Measurements from ENCODE around the gene PAN3.
A peak's percentile ranks its signal among the peaks of the same experiment; 100 is the strongest.
"Not testable (repeated sequence)": the region's sequence is repeated elsewhere in the genome, so short reads cannot be mapped to it uniquely, and the experiment has no call there.

PAN3 gene, protein sequence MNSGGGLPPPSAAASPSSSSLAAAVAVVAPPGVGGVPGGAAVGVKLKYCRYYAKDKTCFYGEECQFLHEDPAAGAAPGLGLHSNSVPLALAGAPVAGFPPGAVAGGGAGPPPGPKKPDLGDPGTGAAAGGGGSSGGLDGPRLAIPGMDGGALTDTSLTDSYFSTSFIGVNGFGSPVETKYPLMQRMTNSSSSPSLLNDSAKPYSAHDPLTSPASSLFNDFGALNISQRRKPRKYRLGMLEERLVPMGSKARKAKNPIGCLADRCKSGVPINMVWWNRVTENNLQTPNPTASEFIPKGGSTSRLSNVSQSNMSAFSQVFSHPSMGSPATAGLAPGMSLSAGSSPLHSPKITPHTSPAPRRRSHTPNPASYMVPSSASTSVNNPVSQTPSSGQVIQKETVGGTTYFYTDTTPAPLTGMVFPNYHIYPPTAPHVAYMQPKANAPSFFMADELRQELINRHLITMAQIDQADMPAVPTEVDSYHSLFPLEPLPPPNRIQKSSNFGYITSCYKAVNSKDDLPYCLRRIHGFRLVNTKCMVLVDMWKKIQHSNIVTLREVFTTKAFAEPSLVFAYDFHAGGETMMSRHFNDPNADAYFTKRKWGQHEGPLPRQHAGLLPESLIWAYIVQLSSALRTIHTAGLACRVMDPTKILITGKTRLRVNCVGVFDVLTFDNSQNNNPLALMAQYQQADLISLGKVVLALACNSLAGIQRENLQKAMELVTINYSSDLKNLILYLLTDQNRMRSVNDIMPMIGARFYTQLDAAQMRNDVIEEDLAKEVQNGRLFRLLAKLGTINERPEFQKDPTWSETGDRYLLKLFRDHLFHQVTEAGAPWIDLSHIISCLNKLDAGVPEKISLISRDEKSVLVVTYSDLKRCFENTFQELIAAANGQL

GRCh38 chr13:28138012-28138755, at the start of gene PAN3:
TSS of gene PAN3 (plus strand) at chr13:28138545. CDS start at chr13:28138658, 113 bp downstream.
- peak; percentile 80 to 86 for DNase-seq (ENCODE audit: low read depth in 2 of 2)

DNA sequence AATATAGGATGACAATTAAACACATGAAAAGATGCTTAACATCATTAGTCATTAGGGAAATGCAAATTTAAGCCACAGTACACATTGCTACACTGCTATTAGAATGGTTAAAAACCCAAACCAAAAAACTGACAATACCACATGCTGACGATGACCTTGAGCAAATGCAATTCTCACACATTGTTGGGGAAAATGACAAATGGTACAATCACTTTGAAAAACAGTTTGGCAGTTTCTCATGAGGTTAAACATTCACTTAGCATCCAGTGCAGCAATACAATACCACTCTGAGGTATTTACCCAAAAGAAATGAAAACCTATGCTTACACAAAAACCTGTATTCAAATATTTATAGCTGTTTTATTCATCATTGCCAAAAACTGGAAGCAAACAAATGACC, 49.3 kb upstream of the PAN3 start:
- DNase-seq (ENCODE audit: low read depth in 2 of 2), result no peak

GRCh38 chr13:28092431-28092830, 45.9 kb upstream of the PAN3 start:
- DNase-seq (ENCODE audit: low read depth in 2 of 2), result no peak

GRCh38 chr13:28093881-28094280, 44.5 kb upstream of the PAN3 start:
- no peak for DNase-seq (ENCODE audit: low read depth in 2 of 2)

DNA sequence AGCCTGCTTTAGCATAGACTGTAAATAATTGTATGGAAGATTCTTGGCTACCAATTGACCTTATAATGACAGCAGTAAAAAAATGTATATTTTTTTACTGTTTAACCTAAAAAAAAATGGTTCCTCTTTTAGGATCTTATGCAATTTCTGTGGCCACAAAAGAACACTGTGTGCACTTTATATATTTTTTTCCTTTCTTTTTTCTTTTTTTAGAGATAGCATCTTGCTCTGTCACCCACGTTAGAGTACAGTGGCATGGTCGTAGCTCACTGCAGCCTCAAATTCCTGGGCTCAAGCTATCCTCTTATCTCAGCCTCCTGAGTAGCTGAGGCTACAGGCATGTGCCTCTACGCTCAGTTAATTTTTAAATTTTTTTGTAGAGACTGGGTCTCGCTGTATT, 44.0 kb upstream of the PAN3 start:
- no peak for DNase-seq (ENCODE audit: low read depth in 2 of 2)

DNA sequence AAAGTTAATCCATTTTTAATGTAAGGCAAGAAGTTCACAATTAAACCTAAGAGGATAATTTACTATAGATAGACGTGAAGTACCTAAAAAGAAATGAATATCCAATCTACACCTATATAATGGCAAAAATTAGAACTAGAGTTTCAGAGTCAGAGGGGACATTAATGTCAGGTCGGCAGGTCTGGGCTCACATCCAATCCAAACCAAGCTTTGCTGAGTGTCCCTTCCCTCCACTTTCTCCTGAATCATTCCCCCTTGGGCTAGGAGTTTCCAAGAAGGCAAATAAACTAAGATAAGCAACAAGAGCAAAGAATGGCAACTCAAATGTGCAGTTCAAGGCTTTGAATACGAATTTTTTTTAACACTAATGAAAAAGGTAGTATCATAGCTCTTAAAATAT, 40.8 kb upstream of the PAN3 start:
- DNase-seq (ENCODE audit: low read depth in 2 of 2), result no peak

GRCh38 chr13:28099396-28100149, 38.8 kb upstream of the PAN3 start:
- no peak for DNase-seq (ENCODE audit: low read depth in 2 of 2)

DNA sequence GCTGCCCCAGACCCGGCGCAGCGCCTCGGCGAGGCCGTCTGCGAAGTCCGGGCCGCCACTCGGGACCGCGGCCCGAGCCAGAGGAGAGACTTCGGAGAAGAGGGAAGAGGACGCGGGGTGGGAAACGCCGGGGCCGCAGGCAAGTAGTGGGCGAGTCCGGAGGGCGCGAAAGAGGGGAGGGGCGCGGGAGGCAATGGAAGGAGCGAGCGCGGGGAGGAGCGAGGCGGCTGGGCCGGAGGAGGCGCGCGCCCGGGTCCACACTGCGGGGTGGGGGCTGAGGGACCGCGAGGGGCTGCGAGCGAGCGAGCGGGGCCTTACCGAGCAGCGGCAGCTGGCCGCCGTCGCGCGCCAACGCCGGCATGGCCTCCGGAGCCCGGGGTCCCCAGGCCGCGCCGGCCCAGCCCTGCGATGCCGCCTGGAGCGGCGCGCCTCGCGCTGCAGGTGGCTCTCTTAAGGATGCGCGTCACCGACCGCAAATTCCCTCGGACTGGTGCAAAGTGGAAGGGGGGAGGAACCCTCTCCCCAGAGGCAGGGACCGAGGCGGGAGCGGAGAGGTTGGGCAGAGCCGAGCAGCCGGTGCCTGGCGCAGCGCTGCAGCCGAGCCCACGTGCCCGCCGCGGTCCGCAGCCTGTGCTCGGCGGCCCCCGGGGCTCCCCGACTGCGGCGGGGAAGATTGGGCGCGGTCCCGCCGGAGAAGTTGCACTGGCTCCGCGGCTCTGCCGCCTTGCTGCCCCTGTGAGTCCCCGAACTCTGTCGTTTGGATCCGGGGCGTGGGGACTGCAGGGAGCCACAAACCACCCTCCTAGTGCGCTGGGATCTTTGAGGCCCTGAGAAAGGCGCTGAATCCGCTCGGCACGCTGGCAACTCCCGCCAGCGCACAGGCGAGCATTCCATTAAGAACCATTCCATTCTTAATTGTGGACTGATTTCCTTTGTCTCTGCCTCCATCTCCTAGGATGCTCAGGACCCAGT, 37.9 kb upstream of the PAN3 start, which contains the start of gene FLT3:
Gene FLT3 (minus strand): TSS at position 427 of the 972 bp plus-strand sequence. CDS start 66 bp downstream, at position 361.
- no peak for DNase-seq (ENCODE audit: low read depth in 2 of 2)

DNA sequence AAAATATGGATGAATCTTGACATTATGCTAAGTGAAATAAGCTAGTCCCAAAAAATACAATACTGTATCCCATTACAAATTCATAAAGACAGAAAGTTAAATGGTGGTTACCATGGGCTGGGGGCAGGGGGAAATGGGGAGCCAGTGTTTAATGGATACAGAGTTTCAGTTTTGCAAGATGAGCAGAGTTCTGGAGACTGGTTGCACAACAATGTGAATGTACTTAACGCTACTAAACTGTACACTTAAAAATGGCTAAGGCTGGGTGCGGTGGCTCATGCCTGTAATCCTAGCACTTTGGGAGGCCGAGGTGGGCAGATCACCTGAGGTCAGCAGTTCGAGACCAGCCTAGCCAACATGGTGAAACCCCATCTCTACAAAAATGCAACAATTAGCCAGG, 36.5 kb upstream of the PAN3 start:
- not testable (repeated sequence) for DNase-seq (ENCODE audit: low read depth in 2 of 2)

DNA sequence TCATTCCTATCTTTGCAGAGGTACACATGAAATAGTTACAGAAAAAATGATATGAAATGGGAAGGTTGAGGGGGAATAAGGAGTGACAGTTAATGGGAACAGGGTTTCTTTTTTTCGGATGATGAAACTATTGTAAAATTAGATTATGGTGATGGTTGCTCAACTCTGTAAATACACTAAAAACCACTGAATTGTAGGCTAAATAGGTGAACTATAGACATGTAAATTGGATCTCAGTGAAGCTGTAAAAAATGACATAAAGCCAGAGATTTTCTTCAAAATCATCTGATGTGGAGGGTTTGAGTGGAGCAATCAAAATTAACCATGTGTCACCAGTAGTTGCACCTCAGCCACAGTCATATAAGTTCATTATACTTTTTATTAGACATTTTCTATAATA, 31.4 kb upstream of the PAN3 start:
- no peak for DNase-seq (ENCODE audit: low read depth in 2 of 2)

- DNase-seq (ENCODE audit: low read depth in 2 of 2), result no peak
These were observed 27.9 kb upstream of the PAN3 start for GRCh38 chr13:28110414-28110813.

DNA sequence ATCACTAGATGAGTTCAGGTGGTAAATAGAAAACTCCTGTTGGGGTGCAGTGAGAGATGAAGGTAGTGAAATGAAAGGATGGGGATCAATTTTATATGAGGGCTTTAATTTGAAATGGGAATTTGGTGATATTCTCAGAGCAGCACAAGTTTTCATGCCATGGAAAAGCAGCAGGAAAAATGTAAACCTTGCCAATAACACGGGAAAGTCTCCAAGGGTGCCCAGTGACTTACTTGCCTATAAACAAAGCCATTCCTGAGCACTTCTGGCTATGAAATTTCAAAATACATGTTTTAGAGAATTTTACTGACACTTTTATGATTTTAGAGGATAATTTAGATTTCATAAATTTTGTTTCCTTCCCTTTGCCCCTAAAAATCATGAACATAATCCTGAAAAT, 21.6 kb upstream of the PAN3 start:
- no peak for DNase-seq (ENCODE audit: low read depth in 2 of 2)

- no peak for DNase-seq (ENCODE audit: low read depth in 2 of 2)
These were observed 20.5 kb upstream of the PAN3 start for GRCh38 chr13:28117689-28118377.

DNA sequence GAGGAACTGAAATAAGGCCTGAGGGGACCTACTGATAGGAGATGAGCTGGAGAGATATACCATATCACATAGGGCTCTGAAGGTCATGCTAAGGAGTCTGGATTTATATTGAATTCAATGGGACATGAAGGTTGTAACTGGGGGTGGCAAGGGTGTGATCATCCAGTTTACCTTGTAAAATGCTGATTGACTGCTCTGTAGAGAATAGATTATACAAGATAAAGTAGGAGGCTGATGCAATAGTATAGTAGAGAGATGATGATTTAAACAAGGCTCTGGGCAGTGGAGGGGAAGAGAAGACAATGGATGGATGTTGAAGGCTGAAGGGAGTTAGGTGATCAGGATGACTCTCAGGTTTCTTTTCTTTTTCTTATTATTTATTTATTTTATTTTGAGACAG, 18.0 kb upstream of the PAN3 start:
- DNase-seq (ENCODE audit: low read depth in 2 of 2), result no peak

DNA sequence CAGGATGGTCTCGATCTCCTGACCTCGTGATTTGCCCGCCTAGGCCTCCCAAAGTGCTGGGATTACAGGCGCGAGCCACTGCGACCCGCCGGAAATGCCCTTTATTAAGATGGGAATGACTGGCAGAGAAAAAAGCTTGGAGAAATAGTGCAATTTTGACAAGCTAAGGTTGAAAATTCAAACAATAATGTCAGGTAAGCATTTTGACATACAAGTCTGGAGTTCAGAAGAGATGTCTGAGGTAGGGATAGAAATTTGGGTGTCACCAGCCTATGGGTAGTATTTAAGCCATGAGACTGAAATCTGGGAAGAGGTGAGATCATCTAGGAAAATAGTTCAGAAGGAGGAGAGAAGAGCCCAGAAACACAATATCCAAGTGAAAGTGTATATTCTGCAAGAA, 17.1 kb upstream of the PAN3 start:
- no peak for DNase-seq (ENCODE audit: low read depth in 2 of 2)

DNA sequence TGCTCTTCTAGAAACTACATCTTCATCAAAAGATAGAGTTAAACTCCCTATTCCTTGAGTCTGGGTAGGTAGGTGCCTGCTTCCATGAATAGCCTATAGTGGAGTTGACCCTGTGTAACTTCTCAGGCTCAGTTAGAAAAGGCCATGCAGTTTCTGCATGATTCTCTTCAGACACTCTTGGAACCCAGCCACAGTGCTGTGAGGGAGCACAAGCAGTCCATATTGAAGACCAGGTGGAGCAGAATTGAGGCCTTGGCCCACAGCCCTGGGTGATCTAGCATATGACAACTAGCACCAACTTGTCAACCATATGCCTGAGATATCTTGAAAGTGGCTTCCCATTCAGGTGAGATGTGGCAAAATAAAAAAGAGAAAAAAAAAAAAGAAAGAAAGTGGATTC, 10.3 kb upstream of the PAN3 start:
- no peak for DNase-seq (ENCODE audit: low read depth in 2 of 2)

DNA sequence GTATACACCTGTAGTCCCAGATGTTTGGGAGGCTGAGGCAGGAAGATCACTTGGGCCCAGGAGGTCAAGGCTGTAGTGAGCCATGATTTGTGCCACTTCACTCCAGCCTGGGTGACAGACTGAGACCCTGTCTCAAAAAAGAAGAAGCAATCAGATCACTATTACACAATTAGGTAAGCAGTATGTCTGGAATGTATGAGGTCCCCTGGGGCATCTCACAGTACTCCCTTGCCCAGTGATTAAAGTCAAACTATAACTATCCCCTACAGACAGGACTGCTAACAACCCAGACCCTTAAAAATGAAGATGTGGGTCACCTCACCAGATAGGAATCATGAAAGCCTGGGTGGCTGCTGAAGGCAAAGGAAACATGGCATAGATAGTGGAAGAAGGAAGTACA, 9.4 kb upstream of the PAN3 start:
- no peak for DNase-seq (ENCODE audit: low read depth in 2 of 2)

- no peak for DNase-seq (ENCODE audit: low read depth in 2 of 2)
These were observed 8.2 kb upstream of the PAN3 start for GRCh38 chr13:28129911-28130693.

DNA sequence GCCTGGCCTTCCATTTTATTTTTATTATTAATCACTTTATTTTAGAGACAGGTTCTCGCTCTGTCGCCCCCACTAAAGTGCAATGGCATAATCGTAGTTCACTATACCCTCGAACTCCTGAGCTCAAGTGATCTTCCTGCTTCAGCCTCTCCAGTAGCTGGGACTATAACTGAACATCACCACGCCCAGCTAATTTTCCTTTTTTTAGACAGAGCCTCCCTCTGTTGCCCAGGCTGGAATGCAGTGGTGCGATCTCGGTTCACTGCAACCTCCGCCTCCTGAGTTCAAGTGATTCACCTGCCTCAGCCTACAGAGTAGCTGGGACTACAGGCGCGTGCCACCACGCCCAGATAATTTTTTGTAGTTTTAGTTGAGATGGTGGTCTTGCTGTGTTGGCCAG, 6.7 kb upstream of the PAN3 start:
- no peak for DNase-seq (ENCODE audit: low read depth in 2 of 2)

All from activated CD8-positive, alpha-beta memory T cell treated with anti-CD3 and anti-CD28 coated beads for 4 hours (primary cell).